ENCODE results near the gene PSMB7. TPM values are rescaled to one million over a fixed set of nuclear protein-coding genes. Genes with fewer than 3 reads are reported as not detected.
A peak's percentile ranks its signal among the peaks of the same experiment; 100 is the strongest.

The PSMB7 gene
- total RNA-seq, 1 experiment from 2014 or later, result 403 TPM

DNA sequence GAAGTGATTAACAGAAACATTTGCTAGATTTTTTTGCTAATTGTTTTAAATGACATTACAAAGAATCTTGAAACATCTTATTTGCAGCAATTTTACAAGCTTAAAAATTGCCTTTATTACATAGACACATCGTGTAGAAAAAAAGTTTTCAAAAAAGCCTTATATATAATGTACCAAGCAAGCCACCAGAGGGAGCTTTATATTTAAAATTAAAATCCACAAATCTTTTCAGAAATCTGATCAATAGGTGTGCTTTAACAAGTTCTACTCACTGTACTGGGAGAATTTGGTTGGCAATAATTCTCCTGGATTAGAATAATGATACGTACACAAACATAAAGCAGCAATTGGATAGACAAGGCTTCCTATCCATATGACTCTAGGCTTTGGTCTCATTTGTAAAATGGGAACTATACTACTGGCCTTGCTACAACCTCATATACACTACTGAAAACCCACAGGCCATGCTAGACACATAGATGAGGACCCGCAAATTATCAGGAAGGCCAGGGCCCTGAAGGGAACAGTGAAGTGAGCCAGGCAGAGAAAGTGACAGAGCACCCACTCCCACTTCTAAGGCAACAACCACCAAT, 4.8 kb downstream of the PSMB7 start:
- Histone ChIP-seq H3K4me3 (no peak overlapping the region), H3K9me3 (replicated peaks) (no peaks in the 10 kb centered on the region), H3K36me3 (peaks cover 84% of the 10 kb centered on the region), H3K27ac (no peak overlapping the region), H3K27me3 (no peaks in the 10 kb centered on the region), H3K4me1 (no peaks in the 10 kb centered on the region)
- DNase-seq, result no peak

DNA sequence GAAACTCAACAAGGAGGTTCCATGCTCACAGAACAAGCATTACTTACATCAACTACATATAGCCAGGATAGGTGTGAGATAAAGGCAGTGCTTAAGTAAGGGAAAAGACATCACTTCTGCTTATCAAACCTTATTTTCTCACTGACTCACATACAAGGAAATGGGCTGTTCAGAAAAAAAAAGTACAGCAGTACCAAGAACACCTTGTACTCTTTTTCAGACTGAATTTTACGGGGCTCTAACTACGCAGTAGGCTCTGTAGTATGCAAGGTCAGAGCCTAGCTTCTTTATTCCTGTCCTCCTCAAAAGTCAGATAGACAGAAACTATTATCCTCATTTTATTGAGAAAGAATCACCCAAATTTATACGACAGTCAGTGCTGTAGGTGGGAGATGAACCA, 5.8 kb downstream of the PSMB7 start:
- H3K9me3 ChIP-seq (replicated peaks), result no peaks in the 10 kb centered on the region
- no peaks in the 10 kb centered on the region for H3K4me1 ChIP-seq
- no peak overlapping the region for H3K27ac ChIP-seq
- no peak for DNase-seq
- no peaks in the 10 kb centered on the region for H3K27me3 ChIP-seq
- no peak overlapping the region for H3K4me3 ChIP-seq
- peaks cover 91% of the 10 kb centered on the region for H3K36me3 ChIP-seq

DNA sequence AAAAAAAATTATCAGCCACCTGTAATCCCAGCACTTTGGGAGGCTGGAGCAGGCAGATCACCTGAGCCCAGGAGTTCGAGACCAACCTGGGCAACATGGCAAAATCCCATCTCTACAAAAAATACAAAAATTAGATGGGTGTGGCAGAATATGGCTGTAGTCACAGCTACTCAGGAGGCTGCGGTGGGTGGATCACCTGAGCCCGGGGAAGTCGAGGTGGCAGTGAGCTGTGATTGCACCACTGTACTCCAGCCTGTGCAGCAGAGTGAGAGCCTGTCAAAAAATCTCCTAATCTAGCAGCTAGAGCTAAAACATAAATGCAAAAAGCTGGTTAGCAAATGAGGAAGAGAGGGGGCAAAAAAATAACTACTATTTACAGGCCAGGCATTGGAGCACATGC, 12.0 kb downstream of the PSMB7 start:
- Histone ChIP-seq H3K4me1 (peaks cover 33% of the 10 kb centered on the region), H3K9me3 (replicated peaks) (no peaks in the 10 kb centered on the region), H3K27me3 (no peaks in the 10 kb centered on the region), H3K27ac (no peak overlapping the region), H3K36me3 (peaks cover 56% of the 10 kb centered on the region), H3K4me3 (no peak overlapping the region)
- no peak for DNase-seq

DNA sequence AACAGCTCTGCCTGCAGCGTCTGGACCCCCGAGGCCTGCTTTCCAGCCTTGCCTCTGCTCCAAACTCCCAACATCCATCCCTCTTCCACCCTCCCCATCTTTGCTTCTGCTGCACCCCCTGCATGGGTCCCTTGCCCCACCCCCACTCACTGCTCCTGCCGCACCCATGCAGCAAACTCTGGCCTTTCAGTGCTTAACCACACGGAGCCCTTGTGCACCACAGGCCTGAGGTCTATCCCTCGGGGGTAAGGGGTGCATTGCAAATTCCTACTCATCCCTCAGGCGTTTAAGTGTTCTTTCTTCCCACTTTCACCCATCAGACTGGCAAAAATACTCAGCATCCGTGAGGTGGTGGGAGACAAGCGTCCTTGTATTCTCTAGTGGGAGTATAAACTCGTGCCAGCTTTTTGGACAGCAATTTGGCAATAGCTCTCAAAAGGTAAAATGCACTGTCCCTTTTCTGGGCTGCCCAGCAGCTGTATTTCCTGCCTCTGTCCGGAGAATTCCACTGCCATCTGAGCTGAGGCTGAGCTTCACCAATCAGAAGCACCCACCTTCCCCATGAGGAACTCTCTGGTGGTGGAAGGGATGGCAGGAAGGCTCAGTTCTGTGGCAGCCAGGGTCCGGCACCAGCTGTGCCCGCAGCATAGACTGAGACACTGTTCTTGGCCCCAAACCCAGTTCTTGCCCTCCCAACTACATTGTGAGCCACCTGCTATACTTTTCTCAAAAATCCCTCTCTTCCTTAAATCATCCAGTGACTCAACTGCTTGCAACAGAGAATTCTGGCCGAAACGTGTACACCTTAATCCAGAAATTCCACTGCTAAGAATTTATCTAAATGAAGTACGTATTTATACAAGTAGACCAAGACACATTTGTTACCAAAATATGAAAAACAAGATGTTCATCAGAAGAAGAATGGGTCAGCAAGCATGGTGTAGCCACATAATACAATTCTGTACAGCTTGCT, 15.0 kb downstream of the PSMB7 start:
- Histone ChIP-seq H3K4me3 (peak overlapping the region; percentile 30), H3K27ac (peak overlapping the region; percentile 93), H3K4me1 (peaks cover 42% of the 10 kb centered on the region), H3K9me3 (replicated peaks) (no peaks in the 10 kb centered on the region), H3K36me3 (peaks cover 37% of the 10 kb centered on the region), H3K27me3 (no peaks in the 10 kb centered on the region)
- peak; percentile 82 to 87 for DNase-seq

DNA sequence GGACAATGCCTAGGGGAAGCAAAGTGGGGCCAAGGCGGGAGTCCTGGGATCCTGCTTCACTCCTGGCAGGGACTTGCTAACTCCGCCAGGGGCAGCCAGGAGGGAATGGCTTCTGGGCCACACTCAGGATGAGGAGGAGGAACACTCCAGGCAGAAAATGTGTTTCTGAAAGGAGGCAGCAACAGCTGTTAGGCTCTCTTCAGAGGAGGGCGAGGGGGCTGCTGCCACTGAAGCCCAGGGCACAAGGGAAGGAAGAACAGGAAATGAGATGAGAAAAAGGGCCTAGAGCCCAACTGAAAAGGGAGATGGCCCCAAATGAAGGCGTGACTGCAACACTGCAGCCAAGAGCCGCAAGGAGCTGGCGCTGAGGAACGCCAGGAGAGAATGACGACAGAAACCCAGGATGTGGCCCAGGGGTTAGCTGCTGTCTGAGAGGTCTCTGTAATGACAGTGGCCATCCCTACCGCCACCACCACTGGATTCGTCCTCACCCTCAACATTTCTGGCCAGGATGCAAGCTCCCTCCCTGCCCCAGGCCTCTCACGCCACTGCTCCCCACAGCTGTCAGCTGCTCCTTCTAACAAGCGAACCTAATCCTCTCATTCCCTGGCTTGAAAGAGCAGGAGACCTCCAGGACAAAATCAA, 15.8 kb downstream of the PSMB7 start:
- peaks cover 33% of the 10 kb centered on the region for H3K36me3 ChIP-seq

DNA sequence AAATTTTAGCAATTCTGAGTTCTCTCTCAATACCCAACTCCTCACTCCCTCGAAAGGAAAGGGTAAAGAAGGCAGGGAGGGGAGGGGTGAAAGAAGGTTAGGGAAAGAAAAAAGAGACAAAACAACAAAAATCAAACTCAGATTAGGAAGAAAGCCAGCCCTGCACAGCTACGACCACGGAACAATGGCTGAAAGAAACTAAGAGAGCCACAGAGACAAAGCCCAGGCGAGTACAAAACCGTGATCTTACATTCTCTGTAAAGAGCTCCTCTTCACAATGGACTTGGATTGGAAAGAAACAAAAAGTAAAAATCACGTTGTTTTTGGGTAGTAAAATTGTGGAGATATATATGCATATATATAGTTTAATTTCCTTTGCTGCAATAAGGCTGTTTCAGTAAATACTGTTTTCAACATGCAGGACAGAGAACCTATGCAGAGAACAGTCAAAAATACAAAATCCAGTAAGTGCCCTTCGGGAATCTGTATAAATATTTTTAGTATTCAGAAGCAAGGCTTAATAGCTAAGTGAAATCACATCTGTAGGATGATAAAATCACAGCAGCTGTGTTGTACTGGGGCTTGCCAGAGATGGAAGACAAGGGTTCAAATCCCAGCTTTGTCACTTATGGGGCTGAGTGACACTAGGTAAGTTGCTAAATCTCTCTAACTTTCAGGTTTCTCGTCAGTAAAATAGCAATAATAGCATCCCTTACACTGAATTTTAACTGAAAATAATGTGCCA, 16.9 kb downstream of the PSMB7 start:
- Histone ChIP-seq H3K4me1 (peaks cover 42% of the 10 kb centered on the region), H3K27me3 (no peaks in the 10 kb centered on the region), H3K4me3 (no peak overlapping the region; the same call in 1 of the 2 replicates), H3K9me3 (replicated peaks) (no peaks in the 10 kb centered on the region), H3K27ac (peak overlapping the region; percentile 93), H3K36me3 (peaks cover 32% of the 10 kb centered on the region)
- peak in 1 of 2 experiments; percentile 36 for DNase-seq

More for the DNA sequence above, 15.8 kb downstream of the PSMB7 start:
- peak; percentile 94 to 96 for DNase-seq
- Histone ChIP-seq H3K27ac (peak overlapping the region; percentile 93), H3K27me3 (no peaks in the 10 kb centered on the region), H3K4me3 (peak overlapping the region; percentile 30), H3K4me1 (peaks cover 42% of the 10 kb centered on the region), H3K9me3 (replicated peaks) (no peaks in the 10 kb centered on the region)

DNA sequence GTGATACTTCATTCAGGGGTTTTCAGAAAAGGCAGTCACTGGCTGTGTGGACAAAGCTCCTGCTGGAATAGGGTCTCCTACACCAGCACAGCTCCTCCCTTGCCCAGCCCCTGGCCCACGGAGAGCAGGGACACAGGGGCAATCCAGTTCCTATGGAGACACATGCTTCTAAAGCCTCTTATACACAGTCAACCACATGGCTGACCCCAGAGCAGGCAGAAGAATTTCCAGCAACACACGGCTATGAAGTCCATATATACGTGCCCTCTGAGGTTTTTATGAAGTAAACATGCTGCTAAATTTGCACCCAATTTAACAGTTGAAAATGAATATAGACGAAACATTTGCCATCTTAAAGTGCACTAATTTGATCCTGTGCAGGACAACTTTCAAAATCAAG, 19.4 kb downstream of the PSMB7 start:
- Histone ChIP-seq H3K4me3 (no peak overlapping the region), H3K9me3 (replicated peaks) (no peaks in the 10 kb centered on the region), H3K4me1 (peaks cover 31% of the 10 kb centered on the region), H3K27ac (no peak overlapping the region), H3K36me3 (peaks cover 31% of the 10 kb centered on the region), H3K27me3 (no peaks in the 10 kb centered on the region)
- no peak for DNase-seq

DNA sequence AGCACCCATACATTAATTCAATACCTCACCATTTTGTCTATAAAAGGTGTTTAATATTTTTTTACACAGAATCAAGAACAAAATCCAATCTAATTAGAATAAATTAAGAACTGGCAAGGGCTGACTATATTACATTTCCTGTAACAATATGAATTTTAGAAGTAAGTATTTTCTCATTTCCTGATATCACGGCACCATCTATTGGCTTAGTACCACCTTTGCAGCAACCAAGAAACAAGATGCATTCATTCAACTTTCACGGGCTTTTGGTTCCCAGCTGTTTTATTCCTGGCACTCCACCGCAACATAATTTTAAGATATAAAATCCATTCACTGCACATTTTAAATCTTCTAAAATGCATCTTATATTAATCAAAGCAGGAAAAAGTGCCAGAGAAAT, 20.6 kb downstream of the PSMB7 start:
- Histone ChIP-seq H3K36me3 (peaks cover 31% of the 10 kb centered on the region), H3K4me1 (peaks cover 22% of the 10 kb centered on the region), H3K27me3 (no peaks in the 10 kb centered on the region), H3K27ac (no peak overlapping the region), H3K4me3 (no peak overlapping the region), H3K9me3 (replicated peaks) (no peaks in the 10 kb centered on the region)
- DNase-seq, result no peak

DNA sequence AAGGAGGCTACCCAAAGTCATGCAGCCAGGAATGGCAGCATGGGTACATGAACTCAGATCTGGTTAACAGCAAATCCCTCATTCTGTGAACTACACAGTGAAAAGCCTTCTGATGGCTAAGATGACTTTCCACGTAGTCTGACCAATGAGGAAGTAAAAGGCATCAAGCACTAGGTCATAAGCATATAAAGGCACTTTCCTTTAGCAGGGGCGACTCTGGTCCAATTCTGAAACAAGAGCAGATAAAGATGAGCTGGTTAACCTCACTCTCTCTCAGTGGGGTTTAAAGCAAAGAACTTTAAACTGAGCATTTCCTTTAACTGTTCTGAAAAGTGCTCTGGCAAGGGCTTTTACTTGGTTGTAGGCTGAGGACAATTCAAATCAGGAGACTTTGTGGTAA, 21.1 kb downstream of the PSMB7 start:
- DNase-seq, result no peak
- Histone ChIP-seq H3K4me3 (no peak overlapping the region), H3K27me3 (no peaks in the 10 kb centered on the region), H3K9me3 (replicated peaks) (no peaks in the 10 kb centered on the region), H3K36me3 (peaks cover 31% of the 10 kb centered on the region), H3K27ac (no peak overlapping the region), H3K4me1 (peaks cover 19% of the 10 kb centered on the region)

DNA sequence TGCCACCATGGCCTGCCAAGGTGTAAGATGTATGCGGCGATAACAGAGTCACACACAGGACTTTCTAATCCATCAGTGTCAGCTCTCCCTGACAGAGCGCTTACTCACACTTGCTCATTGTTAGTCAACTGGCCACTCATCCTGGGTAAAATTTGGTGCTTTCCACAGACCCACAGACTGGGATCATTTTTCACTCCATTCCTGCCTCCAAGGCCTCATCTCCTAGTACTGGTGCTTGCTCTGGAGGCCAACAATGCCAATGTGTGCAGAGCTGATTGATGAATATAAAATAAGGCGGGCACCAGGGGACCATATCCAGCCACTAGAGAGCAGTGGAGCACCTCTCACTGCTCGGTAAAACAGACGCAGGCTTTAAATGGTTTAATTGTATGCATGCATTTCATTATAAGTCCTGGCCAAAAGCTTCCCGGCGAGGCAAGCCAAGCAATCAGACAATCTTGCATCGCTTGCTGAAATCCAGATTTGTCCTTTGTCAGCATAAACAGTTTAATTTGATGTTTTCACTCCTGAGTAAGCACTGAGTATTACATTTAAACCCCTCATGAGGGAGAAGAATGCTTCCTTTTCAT, 22.3 kb downstream of the PSMB7 start:
- Histone ChIP-seq H3K36me3 (peaks cover 28% of the 10 kb centered on the region), H3K9me3 (replicated peaks) (no peaks in the 10 kb centered on the region), H3K4me3 (no peak overlapping the region), H3K4me1 (peaks cover 8% of the 10 kb centered on the region), H3K27ac (no peak overlapping the region), H3K27me3 (no peaks in the 10 kb centered on the region)
- peak in 1 of 2 experiments; percentile 28 for DNase-seq

DNA sequence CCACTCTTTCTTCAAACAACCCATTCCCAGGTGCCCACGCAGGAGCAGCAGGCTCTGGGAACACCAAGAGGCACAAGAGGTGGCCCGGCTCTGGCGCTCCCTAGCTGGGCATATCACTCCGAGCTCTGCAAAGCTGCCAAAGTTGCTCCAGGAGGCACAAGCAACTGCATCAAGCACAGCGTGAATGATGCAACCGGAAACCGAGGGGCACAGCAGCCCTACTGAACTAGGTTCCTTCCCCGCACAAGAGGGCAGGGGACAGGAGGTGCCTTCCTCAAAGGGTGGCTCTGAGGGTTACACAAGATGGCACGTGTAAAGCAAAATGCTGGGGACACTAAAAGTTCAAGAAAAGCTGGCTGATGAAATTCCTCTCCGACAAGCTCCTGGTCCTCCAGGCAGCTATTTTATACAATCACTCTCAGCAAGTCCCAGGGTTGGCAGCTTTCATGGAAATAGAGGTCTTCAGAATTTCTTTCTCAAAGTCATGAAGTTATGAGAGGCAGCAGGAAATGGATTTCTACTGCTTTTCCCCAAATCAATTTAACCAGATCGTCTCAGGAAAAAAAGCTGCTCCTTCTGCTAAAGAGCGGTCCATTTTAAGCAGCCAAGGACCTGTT, 22.9 kb downstream of the PSMB7 start:
- Histone ChIP-seq H3K4me1 (peaks cover 3% of the 10 kb centered on the region; the same call in 1 of the 2 replicates), H3K27me3 (no peaks in the 10 kb centered on the region), H3K4me3 (no peak overlapping the region), H3K9me3 (replicated peaks) (no peaks in the 10 kb centered on the region), H3K27ac (no peak overlapping the region), H3K36me3 (peaks cover 28% of the 10 kb centered on the region)
- DNase-seq, result no peak

DNA sequence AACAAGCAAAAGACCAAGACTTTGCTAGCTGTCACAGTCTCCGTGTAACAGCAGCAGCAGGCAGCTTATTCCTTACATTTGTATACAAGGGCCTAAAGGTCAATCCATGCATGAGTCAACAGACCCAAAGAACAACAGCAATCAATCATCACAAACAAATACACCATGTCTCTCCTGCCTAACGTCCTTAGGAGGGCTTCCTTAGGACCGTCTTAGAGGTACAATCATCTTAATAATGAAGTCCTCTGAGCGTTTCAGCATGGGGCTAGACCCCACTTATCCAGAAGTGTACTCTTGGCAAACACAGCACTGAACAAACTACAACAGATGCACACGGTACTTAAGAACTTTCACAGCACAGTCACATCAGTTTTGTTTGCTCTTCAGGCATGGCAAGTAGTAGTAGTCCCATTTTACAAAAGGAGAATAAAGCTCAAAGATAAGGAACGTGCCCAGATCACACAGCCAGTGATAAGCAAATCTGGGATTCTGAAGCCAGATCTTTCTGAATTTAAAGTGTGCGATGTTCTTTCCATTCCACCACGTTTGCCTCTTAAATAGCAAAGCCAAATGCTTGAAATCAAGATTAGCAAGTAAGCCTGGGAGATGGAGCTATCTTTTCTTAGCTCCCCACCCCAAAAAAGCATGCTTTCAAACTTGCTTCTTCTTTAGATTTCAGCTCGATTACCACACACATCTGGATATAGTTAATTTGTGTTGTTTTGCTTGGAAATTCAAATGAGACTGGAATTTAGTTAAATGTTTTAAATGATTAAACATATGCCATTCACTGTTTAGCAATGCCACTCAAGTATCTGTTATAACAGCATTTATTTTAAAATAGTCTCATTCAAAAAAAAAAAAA, 24.2 kb downstream of the PSMB7 start:
- H3K36me3 ChIP-seq, result peaks cover 18% of the 10 kb centered on the region
- H3K27ac ChIP-seq, result no peak overlapping the region
- no peak overlapping the region for H3K4me3 ChIP-seq
- DNase-seq, result no peak
- H3K4me1 ChIP-seq, result no peaks in the 10 kb centered on the region; the same call in 1 of the 2 replicates
- no peaks in the 10 kb centered on the region for H3K9me3 ChIP-seq (replicated peaks)
- no peaks in the 10 kb centered on the region for H3K27me3 ChIP-seq

All from SJCRH30 (cell line).